Stimulated activated CD4-positive, alpha-beta T cell treated with anti-CD3 and anti-CD28 coated beads, Interleukin-1b, Interleukin-23, amount 100 ng/mL, for 4 hours (primary cell): ENCODE measurements around the gene SECISBP2.
"Not testable (repeated sequence)": the region's sequence is repeated elsewhere in the genome, so short reads cannot be mapped to it uniquely, and the experiment has no call there.

Source experiments
- DNase-seq, 2 donors: peaks; one replicate each; pipeline ENCODE4 v3.0.0-alpha.2; 2020; ENCODE audit warnings: low read depth in 2 of 2

Gene SECISBP2

DNA sequence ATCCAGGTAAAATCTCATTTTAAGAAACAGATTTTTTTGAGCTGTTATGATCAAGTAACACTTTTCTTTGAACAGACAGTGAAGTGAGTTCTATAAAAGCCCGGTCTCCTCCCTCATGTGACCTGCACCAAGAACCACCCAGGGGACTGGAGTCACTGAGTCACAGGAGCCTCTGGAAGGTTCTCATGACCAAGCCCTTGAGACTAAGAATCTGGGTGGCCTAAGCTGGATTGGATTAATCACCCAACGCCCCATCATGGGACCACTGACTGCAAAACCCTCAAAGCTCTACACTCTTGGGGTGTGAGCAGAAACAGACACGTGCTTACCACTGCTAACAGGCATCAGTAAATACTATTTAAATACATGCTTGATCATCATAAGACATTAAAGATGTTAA is 48.4 kb downstream of the SECISBP2 start:
- no peak for DNase-seq

DNA sequence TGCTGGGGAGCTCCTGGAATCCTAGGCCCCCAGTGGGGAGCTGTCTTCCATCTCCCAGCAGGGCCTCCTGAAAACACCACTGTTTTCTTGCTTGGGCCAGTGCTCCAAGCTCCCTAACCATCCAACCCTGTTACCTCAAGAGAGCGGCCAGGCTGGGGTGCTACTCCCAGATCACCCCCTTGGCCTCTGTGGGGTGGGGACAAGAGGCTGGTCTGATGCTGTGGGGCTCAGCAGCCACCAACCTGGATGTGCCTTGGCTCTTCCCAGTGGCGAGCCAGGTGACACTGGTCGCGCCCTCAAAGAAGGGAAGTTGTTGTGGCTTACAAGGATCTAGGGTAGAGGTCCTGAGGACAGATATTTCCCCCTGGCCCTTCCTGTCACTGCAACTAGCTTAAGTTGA is 49.0 kb downstream of the SECISBP2 start:
- no peak for DNase-seq

DNA sequence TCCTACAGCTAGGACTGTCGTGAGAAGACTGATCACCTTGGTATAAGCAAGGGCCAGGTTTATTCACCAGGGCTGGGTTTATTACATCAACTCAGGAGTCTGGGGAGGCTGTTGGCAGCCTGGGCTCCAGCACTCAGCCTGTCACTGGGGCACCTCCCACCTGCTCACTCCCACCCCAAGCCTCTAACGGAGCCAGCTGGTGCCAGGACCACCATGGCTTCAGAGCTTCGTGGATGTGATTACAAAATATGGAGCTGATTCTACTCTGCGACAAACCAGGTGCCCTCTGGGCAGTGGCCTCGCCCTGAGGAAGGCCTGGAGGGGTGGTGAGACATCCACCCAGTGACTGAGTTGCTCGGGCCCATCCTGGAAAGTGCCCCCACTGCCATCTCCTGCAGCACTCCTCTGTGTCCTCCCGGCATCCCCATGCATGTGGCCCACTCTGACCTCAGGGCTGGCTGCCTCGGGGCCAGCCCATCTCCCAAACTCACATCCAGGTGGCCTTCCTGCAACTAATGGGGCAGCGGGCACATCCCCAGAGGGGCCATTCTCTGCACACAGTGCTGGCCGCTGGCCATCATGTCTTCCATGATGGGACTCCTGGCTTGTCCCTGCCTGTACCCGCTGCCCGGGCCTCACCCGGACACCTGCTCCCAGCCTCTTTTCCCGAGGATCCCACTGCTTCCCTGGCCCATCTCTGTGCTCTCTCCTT is 49.6 kb downstream of the SECISBP2 start:
- DNase-seq: no peak

DNA sequence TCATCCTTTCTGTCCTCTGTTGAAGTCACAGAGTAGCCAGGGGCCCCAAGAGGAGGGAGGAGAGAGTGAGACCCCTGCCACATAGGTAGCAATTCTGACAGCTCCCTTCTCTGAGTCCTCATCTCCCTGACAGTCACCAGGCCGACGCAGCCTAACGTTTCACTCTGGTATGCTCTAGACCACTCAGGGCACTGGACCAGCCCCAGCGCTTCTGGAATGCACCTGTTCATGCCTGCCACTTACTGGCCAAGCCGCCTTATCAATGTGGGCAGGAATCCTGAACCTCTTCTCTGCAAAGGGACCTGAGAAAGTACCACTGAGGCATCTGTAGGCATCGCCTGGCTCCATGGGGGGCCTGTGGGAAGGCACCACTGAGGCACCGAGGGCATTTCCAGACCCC is 50.2 kb downstream of the SECISBP2 start:
- DNase-seq: no peak

DNA sequence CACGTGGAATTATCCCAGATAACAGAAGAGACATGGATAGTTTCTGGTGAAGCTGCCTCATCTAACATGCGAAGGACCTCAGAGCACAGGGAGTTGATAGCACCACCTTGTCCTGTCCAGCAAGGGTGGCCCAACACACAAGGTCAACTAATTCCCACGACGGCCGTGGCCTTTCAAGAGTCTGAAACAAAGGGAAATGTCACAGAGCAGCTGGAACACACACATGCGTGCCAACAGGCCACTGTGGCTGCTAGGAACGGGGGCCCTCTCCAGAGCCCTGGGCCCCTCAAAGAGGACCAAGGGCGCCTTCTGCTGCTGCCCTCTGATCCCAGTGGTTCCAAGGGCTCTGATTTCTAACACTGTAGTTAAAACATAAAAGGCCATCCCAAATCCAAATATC is 50.7 kb downstream of the SECISBP2 start:
- DNase-seq: no peak

DNA sequence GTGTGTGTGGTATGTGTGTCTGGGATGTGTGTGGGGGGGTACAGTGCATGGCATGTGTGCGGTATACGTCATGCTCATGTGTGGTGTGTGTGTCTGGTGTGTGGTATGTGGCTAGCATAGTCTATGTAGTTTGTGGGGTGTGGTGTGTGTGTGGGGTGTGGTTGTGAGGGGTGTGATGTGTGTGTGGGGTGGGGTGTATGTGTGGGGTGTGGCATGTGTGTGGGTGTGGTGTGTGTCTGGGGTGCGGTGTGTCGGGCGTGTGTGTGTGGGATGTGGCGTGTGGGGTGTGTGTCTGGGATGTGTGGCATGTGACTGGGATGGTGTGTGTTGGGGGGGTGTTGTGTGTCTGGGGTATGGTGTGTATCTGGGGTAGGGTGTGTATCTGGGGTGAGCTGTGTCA is 52.3 kb downstream of the SECISBP2 start:
- no peak for DNase-seq

DNA sequence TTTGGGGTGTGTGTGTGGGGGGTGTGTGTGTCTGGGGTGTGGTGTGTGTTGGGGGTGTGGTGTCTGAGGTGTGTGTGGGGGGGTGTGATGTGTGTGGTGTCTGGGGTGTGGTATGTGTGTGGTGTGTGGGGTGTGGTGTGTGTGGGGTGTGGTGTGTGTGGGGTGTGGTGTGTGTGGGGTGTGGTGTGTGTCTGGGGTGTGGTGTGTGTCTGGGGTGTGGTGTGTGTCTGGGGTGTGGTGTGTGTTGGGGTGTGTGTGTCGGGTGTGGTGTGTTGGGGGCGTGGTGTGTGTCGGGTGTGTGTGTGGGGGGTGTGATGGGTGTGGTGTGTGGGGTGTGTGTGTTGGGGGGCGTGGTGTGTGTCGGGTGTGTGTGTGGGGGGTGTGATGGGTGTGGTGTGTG is 53.5 kb downstream of the SECISBP2 start:
- not testable (repeated sequence) for DNase-seq

DNA sequence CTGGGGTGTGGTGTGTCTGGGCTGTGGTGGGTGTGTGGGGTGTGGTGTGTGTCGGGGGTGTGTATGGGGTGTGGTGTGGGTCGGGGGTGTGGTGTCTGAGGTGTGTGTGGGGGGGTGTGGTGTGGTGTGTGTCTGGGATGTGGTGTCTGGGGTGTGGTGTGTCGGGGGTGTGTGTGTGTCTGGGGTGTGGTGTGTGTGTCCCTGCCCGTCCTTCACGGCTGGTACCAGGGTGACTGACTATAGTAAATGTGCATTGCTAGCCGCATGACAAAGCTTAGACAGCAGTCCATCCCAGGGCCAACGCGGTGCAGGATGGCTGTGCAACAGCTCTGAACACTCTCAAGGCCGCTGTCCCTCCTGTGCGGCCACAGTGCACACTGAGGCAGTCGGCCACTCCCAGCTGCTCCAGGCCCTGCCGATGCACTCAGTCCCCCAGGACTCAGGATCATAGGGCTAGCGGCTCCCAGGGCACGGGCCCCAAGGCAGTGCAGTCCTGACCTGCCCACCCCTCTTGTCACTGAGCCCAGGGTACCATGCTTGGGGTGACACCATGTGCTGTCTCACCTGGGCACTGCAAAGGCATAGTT is 54.0 kb downstream of the SECISBP2 start:
- DNase-seq: no peak

DNA sequence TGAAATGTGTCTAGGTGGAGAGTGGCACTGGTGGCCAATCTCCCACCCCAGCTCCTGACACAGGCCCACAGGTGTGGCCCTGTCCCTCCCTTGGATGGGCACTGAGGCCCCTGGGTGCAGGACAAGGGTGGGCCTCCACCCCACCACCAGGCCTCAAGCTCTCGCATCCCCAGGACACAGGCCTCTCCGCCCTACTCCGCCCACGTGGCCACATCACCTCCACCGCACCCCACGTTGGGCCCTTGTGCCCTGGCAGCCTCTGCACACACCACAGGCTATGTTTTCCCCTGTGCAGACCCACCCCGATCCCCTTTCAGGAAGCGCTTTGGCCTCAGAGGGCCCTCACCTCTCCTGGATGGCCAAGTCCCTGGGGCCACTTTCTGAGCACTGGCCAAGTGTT is 54.7 kb downstream of the SECISBP2 start:
- no peak for DNase-seq

DNA sequence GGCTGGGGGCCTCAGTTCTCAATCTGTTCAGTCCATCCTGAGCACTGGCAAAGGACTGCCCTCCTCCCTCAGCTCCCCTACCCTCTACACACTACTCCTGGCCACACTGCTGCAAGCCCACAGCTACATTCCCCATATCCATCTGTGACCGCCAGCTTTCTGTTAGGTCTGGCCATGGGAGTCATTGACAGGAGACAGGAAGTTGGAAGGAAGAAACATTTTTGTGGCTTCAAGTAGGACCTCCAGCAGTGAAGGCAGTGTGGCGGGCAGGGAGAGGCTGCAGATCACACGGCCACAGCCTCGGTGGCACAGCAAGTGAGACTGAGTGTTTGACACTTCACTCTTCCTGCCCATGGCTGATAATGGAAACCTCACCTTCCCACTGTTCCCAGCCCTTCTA is 55.9 kb downstream of the SECISBP2 start:
- no peak for DNase-seq

DNA sequence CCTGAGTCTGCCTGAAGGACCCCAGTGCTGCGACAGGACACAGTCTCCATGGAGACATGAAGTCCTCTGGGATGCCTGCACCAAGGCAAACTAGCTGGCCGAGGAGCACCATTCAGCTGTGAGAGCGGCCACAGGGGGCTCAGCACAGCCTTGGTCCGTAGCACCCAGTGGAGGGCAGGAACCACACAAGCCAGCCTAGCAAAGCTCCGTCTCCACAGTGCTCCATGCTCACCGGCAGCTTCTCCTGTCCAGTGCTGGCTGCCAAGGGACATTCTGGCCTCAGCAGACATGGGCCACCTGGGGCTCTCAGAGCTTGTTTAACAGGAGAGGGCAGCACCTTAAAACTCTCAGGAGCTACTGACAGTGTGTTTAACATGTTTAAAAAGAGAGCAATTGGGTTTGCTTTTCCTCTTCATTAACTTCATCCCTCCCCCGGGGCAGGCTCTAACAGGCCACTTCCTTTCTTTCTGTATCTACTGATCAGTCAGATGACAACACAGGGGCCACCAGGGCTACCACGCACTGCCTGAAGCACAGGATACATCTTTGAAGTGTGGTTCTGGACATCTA is 57.0 kb downstream of the SECISBP2 start:
- no peak for DNase-seq

DNA sequence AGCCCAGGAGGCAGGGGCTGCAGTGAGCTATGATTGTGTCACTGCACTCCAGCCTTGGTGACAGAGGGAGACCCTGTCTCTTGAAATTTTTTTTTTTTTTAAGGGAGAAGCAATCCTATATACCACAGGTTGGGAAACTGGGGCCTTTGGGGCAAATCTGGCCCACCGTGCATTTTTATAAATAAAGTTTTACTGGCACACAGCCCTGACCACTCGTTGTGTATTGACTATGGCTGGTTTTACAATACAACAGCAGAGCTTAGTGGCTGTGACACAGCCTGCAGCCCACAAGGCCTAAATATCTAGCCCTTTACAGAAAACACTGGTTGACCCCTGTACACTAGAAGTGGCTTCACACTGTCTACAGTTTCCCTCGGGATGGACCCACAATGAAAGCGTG is 58.0 kb downstream of the SECISBP2 start:
- DNase-seq: no peak

DNA sequence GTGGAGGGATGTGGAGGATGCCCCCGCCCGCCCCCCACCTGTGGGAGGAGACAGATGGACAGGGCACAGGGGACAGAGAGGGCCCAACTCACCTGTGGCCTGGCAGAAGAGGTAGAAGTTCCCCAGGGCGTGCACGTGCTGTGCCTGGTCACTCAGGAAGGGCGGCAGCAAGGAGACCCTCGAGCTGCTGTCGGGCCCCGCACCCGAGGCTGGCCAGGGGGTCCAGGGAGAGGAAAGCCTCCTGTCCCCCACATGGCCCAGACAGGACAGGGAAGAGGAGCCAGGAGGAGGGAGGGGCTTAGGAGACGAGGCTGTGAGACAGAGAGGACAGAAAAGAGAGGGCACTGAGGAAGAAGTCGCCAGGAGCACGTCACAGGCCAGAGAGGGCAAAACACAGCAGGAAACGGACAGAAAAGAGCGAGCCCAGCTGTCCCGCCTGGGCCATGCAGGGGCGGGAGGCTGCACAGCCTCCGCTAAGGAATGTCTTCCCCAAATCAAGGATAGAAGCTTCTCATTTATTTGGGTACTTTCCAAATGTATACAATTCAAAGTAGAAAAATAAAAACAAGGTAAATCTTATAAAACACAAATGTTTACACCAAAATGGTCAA is 58.5 kb downstream of the SECISBP2 start:
- DNase-seq: no peak

DNA sequence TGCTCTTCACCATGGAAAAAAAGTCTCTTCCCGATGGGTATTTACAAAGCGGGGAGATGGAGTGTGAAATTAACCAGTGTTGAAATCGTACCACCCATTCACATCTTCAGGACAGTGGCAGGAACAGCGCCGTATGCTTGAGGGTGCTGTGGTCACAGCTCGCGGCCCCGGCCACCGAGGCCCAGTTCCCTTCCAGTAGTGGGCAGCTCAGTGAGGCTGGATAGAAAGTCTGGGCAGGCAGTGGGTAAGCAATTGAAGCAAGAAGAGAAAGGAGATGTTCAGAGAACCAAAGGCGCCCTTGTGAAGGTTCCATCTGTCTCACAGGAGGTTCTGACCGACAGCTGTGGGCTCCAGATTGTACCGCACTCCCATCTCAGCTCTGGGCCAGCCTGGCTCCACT is 59.1 kb downstream of the SECISBP2 start:
- no peak for DNase-seq

DNA sequence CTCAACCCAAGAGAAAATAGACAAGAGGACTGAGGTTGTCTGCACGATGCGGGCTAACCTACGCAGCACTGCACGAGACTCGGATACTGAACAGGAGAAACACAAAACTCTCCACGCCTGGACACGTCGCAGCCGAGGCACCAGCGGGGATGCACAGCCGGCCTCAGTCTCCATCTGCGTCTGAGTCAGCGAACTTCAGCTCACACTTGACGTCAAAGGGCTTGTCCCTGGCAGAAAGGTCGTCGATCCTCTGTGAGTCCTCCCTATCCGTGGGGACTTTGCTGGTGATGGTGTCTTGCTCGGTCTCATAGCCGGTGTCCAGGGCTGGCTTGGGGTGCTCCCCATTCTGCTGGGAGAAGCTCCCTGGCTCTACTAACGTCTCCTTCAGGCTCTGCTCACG is 60.2 kb downstream of the SECISBP2 start:
- DNase-seq: no peak

DNA sequence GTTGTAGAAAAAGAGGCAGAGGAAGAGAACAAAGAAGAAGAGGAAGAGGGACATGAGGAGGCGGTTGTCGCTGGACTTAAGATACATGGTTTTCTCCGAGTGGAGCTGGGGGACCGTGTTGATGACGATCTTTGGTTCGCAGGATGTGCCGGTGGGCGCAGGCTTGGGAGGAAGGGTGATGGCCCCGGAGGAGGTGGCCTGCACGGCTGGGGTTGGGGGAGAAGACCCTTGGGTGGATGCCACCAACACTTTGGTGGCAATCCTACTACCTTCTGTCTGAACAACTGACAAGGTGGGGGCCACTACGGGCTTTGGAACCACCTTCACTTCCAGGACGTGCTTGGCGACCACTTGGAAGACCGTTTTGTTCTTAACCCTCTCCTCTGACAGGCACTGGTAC is 60.7 kb downstream of the SECISBP2 start:
- no peak for DNase-seq

DNA sequence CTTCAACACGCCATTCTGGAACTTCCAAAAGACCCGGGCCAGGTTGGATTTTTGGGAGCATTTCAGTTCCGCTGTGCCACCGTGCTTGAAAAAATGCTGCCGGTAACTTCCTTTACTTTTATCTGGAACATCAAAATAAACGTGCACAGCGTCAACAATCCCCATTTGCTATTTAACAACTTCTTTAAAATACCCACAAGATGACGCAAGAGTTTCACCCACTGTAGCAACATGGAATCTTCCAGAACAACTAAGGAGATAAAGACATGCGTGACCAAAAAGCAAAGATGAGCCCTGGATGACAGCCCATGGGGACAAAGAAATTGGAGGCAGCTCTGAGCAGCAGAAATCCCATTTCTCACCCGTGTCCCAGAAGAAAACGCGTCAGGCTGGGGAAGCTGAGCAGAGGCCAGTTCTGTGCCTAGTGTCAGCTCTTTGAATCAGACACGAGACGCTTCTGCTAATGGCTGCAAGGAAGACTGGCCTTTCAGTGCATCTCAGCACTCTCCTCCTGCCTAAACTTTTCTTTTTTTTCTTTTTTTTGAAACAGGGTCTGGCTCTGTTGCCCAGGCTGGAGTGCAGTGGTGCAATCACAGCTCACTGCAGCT is 61.3 kb downstream of the SECISBP2 start:
- DNase-seq: no peak

DNA sequence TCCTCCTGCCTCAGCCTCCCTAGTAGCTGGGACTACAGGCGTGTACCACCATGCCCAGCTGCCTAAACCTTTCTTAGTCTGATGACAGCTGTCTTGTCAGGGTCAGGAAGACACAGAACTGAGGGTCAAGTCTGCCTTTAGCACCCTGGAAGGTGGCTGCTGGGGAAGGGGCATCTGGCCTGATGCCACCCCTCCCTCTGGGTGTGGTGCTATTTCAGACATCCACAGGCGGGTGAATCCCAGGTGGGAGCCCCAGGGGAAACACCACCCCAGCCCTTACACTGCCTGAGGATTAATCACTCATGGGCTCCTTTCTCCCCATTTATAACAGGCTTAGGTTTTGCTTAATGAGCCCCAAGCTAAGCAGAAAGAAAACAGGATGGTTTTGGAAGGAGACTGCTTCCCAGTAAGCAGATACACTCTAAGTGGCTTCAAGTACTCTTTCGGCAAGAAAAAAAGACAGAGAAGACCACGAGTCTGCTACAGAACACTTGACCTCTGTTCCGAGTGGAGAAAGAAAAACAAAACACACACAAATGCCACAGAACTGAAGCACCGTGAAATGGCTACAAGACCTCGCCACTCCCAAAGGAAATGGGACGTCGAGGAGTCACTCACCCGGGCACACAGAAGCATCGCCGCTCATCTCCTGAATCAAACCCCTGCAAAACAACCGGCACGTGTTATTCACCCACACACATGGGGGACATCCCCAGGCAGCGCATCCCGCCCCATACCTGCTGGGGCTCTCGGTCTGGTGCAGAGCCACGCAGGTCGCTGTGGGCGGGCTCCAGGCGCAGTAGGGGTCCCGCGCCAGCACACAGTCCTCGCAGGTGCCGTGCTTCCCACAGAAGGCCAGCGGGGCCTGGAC is 62.4 kb downstream of the SECISBP2 start:
- no peak for DNase-seq

DNA sequence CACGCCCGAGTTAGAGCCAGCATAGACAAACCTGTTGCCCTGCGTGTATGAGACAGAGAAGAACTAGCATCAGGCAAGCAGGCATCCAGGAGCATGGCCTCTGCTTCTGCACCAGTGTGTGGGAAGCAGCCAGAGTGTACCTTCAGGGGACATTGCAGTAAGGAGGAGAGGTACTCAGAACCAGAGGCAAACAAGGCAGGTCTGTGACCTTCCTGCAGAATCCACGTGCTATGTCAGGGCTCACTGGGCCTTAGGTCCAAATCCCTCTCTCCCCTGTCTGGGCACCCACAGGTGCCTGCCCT is 63.0 kb downstream of the SECISBP2 start:
- no peak for DNase-seq

DNA sequence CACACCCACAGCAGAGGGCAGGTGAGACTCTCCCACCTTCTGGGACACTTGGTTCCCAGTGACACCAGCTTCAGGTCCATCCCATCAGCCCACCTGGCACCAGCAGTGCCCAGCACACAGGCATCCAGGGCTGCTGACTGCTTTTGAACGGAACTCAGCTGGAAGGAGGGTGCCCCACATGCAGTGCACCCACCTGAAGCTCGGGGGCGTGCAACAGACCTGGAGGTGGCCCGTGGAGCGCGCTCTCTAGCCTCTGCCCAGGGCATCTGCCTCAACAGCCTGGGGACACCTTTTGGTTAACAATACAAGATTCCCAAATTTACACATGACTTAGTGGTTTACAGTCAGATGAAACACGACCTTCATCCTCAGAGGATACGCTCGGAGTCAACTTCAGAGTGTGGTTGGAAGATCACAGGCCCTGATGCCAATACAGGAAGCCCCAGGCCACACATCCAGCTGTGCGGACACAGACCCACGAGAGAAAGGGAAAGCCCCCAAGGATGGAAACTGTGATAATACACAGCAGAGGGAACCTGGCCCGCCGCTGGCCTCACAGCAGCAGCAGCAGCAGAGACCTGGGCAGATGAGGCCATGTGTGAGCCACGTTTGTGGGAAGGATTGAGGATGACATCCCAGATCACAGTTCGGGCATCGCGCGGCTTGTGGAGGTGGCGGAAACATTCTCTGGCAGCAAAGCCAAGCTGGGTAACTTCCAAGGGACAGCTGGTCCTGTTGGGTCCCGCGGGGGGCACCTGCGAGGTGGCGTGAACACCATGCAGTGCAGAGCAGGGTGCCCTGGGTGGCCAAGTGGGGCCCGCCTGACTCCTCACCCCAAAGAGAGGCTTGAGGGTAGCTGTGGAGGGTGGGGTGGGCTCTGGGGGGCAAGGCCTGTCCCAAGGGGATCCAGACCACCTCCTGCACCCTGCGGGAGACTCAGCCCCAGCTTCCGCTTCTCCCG is 64.0 kb downstream of the SECISBP2 start:
- no peak for DNase-seq
